NCI-H2029 (cell line): ENCODE data around the gene ZNF827.

Experiments
- DNase-seq: peaks from one replicate; lab custom pipeline; 2025; lab: John Stamatoyannopoulos, UW

Gene ZNF827

GRCh38 chr4:145756244-145756643, 182.4 kb downstream of the ZNF827 start:
- no peak for DNase-seq

- no peak for DNase-seq
Observed at GRCh38 chr4:145755802-145756201, 182.8 kb downstream of the ZNF827 start.

DNA sequence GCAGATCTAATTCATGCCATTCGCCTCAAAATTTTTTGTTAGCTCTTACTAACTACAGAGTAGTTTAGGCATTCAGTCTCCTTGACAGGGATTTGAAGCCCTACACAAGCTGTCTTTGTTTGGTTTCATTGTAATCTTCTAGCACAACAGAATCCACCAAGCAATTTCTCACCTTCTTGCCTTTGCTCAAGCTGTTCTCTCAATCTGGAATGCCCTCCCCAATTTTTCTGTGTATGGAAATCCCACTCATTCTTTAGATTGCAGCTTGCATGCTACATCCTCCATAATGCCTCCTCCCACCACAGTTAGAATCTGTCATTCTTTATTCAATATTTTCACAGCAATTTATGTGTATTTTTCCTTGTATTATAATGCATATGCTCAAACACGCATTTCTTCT, 195.0 kb downstream of the ZNF827 start:
- no peak for DNase-seq

GRCh38 chr4:145740806-145741205, 197.8 kb downstream of the ZNF827 start:
- no peak for DNase-seq

DNA sequence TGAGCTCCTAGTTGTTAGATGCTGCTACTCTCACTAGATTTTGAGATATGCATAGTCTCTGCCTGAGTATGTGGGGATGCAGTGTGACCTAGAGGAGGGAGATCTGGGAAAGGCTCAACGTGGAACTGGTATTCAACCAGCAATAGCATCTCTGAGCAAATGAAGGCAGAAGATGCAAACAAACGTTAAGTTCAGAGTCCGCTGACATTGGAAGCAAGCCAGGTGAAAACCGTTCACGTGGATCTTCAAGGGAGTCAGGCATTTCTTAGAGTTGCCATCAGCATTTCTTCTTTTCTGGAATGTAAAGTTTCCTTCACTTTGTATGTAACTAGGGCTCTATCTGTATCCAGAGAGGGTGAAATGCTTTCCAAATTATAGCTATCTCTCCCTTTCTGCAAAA, 198.8 kb downstream of the ZNF827 start:
- no peak for DNase-seq

GRCh38 chr4:145736241-145736831, 202.3 kb downstream of the ZNF827 start:
- peak; percentile 58 for DNase-seq

- no peak for DNase-seq
Observed at GRCh38 chr4:145735827-145736226, 202.8 kb downstream of the ZNF827 start.

- no peak for DNase-seq
Observed at GRCh38 chr4:145735347-145735675, 203.3 kb downstream of the ZNF827 start.

- DNase-seq = no peak
Observed at GRCh38 chr4:145734576-145735346, 203.9 kb downstream of the ZNF827 start.

- DNase-seq = no peak
Observed at GRCh38 chr4:145734031-145734430, 204.6 kb downstream of the ZNF827 start.

DNA sequence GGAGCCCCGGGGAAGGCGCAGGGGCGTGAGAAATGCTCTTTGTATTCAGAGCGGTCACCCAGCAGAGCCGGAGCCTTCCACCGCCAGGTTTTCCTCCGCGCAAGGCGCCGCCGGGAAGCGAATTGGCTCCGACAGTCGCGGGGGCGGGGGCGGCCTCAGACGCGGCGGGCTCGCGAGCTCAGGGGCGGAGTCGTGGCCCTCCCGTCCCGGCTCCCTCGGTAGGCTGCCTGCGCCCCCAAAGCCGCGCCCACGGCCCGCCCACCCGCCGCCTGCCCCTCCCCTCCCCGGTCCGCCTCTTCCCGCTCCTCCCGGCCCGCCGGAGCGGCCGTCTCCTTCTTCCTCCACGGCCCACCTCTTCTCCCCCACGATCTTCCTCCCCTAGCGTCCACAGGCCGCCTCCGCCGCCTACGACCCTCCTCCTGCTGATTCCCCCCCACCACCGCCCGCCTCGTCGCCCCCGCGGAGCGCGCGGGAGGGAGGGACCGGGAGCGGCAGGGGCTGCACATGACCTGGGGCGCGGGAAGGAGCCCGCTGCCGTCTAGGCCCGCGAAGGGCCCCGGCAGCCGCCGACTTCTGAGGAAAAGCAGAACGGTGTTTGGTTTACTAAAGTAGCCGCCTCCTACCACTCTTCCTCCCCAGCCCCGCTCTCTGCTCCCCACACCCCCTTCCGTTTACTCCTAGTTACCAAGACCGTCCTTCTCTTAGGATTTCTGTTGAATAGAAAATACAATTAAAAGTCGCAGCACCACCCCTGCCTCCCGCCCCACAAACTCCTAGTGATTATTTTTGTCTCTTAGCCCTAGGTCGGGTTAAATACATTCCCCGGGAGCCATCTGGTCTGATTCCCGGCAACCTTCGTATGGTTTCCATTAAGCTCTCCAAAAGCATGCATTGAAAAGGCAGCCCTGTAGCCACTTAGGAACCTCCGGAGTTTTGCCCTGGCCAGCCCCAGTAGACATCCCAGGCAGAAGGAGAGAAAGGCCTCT, 205.4 kb downstream of the ZNF827 start:
- DNase-seq = peak; percentile 87

DNA sequence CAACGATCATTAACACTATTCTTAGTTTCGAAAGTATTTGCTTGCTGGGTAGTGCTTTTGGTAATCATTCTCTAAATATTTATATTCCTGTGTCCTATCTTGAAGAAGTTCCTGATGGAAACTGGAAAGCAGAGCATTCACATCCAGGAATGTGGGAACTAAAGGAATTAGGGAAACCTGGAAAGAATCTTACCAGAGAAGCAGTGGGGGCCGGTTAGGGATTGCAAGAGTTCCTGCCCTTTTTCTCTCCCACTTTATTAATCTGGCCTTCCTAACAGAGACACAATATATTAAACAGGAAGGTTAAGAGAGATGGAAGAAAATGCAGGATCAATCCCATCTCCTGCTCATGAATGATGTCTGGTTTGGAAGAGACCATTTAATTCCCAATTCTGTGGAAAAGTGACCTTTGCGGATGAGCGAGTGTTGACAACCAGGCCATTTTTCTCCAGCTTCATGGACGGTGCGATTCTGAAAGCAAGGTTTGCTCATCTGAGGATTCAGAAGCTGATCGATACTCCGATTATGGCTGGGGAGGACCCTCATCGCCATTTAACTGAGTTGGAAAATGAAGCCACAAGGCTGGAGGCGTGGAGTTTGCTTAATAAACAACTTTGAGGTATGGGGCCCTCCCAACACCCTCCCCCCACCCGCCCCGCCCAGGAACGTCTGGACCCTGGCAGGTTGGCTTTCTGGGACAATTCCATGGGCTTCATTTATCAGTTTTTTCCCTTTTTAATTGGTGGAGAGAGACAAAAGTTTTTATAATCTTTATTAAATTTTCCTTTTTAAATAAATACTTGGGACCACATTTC, 206.4 kb downstream of the ZNF827 start:
- DNase-seq = no peak

DNA sequence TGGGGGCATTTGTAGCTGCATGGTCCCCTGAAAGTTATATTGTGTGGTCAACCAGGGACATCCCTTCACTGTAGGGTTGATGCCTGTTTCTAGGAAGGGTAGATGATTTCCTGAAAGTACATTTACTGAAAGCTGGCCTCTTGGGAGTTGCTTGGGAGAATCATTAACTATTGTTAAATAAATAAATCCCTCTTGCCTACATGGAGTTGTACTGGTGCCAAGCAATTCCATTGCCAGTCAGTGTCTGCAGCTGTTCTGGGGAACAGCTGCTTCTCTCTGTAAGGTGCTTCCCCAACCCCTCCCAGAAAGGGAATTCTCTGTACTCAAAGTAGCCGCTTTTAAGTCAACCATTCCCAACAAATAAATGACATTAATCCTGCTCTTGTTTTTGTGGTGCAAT, 207.6 kb downstream of the ZNF827 start:
- peak; percentile 67 for DNase-seq

DNA sequence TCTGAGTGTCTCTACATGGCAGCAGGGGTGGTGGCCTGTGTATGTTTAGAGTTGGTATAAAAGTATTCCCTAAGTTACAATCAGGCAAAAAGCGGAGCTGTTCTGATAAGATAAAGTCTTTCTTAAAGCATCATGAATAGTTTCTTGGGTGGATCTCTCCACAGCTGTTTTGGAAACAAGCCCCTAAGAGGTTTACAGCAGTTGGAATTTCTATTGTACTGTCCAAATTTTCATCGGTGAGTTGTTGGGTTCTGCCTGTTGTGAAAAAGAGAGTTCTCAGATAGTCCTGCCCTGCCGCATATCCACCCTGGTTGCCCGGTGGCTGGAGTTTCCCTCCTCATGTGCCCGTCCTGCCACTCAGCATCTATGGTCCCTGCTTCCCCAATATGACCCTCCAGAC, 208.6 kb downstream of the ZNF827 start:
- DNase-seq = no peak

DNA sequence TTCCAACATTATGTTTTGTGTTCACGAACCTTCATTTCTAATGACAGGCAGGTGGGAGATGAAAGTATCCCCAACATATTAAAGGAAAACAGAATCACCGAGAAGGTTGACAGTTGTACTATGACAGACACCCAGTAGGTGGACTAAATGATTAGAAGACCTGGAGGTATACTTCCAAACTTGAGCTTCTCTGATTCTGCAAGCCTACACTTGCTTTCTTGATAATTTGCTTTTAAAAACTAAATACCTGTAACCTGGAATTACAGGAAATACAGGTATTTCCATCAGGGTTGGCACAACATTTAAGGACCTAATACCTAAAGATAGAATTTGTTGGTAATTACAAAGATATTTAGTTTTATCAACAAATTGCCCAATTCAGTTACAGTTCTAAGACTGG, 215.3 kb downstream of the ZNF827 start:
- no peak for DNase-seq

DNA sequence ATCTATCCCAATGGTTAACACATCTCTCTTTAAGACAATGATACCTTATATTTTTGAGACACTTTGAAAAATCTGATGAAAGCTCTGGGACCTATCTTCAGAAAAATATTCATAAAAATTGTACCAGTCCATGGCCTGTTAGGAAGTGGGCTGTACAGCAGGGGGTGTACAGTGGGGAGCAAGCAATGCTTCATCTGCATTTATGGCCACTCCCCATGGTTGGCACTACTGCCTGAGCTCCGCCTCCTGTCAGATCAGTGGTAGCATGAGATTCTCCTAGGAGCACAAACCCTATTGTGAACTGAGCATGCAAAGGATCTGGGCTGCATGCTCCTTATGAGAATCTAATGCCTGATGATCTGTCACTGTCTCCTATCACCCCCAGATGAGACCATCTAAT, 216.1 kb downstream of the ZNF827 start:
- no peak for DNase-seq

GRCh38 chr4:145720656-145721055, 218.0 kb downstream of the ZNF827 start:
- DNase-seq = no peak

DNA sequence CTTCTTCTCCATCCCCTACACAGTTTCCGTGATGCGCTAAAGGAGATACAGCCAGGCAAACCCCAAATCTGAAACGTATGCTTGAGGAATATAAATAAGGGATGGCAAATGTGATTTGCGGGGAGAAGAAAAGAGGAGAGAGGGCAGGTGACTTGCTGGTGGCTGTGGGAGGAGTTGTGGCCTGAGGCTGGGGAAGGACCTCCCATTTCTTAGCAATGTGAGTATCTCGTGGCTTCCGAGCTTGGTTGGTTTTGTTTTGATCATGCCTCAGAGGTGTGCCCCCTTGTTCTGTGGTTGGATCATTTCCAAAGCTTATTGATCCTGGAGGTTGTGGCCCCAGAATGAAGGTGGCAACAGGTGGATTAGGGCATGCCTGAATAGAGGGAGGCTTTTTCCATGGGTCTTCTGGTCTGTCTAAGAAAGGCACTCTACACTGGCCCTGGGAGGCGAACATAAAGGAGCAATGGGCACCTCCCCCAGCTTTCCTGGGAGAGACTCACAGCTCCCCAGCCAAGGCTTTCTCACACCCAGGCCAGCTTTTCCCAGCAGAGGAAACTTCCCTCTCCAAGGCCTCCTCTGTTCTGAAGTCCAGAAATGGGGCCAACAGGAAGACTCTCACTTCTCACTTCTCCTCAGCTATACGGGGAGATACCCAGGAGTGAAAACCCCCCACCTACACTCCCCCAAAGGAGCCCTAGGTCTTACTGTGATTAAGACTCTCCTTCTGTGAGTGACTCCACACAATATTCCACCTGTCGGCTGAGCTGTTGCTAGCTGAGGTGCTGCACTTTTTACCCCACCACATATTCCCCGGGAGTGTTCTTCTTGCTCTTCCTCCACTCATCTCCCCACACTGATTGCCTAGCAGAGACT, 218.6 kb downstream of the ZNF827 start:
- DNase-seq = no peak

DNA sequence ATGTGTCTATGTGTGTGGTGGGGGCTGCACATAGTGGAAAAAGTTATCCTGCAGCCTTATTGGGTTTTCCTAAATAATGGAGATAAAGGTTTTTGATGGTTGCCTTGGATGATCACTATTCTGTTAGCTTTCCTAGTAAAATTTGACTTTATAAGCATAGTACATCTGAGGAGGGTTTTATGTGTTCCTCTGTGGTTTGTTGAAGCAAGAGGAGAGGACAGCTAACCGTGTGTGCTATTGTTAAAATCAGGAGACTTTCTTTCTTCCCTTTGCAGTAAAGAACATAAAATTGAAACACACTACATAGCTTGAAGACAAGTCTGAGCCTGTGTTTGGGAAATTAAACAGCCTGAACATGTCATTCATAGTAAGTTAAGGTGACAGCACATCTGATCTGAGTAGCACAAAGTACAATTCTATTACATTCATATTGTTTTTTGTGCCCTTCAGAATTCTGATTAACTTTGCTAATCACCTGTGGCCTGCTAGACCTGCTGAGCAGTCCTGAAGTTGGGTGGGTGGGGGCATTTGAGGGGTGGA, 221.9 kb downstream of the ZNF827 start:
- DNase-seq = no peak

DNA sequence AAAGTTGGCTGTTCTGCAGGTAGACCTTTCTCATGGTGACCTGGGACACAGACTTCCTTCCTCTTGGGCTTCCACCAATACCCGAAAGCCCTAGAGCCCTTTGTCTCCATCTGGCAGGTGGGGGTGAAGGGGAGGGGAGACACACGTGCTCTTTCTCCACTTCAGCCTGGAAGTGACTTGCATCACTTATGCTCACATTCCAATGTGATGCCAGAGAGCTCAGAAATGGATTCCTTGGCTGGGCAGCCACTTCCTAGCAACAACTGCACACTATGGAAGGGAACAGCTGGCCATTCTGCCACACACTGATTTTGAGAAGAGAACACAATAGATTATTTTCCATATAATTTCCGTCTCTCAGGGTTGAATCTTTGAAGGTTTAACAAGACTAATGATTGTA, 222.4 kb downstream of the ZNF827 start:
- DNase-seq = no peak

GRCh38 chr4:145709843-145710242, 228.8 kb downstream of the ZNF827 start:
- no peak for DNase-seq
